ENCODE data around the gene BRINP2. TPM values are rescaled to one million over a fixed set of nuclear protein-coding genes. Genes with fewer than 3 reads are reported as not detected.

The BRINP2 gene
- polyA plus RNA-seq, 1 donor (not counting 4 experiments of a cell fraction or from before 2014, with no cell fraction given): not detected

- Histone ChIP-seq H3K9ac (ENCODE audit: control insufficient read depth, extremely low read depth, insufficient read depth, low read length) (no peak overlapping the region), H3K27me3 (ENCODE audit: control insufficient read depth, extremely low read depth, insufficient read depth, low read length) (peaks cover 6% of the 10 kb centered on the region), H3K27ac (ENCODE audit: control insufficient read depth, insufficient read depth, low read length) (no peak overlapping the region), H3K9me3 (ENCODE audit: control insufficient read depth, low read depth, low read length) (no peaks in the 10 kb centered on the region), H3K4me2 (ENCODE audit: control insufficient read depth, extremely low read depth, insufficient read depth, low read depth, low read length) (no peak overlapping the region), H3K36me3 (ENCODE audit: control insufficient read depth in 2 of 2, extremely low read depth in 1 of 2, insufficient read depth in 2 of 2, low read length in 2 of 2) (no peaks in the 10 kb centered on the region), H3K4me1 (ENCODE audit: control insufficient read depth, extremely low read depth, insufficient read depth, low read length) (no peaks in the 10 kb centered on the region), H3K4me3 (ENCODE audit: control insufficient read depth in 2 of 3, extremely low read depth in 1 of 3, insufficient read depth in 2 of 3, low read depth in 1 of 3, low read length in 3 of 3) (no peak overlapping the region), H3K79me2 (ENCODE audit: control insufficient read depth, insufficient read depth, low read length) (no peaks in the 10 kb centered on the region), H2AFZ (ENCODE audit: control insufficient read depth, low read length) (no peak overlapping the region), H4K20me1 (ENCODE audit: control insufficient read depth, extremely low read depth, insufficient read depth, low read length) (no peaks in the 10 kb centered on the region), H3K9me1 (ENCODE audit: control insufficient read depth, extremely low read depth, insufficient read depth, low read length) (no peaks in the 10 kb centered on the region)
- FAIRE-seq (no peak), DNase-seq (ENCODE audit: low read depth, low spot score) (no peak)
- no peak for TF ChIP-seq CTCF (optimal IDR thresholded peaks at IDR 0.05 in 1 of 3, IDR thresholded peaks at IDR 0.05 in 1 of 3, conservative IDR thresholded peaks at IDR 0.05 in 1 of 3; ENCODE audit: extremely low read depth in 1 of 3, insufficient read depth in 2 of 3, low read length in 3 of 3)
- no peak for TF ChIP-seq EZH2 (IDR thresholded peaks at IDR 0.05; ENCODE audit: low read length)
- dilution Hi-C loops (cut with MboI; ENCODE audit: extremely low pct_ligation_motif_present, low sequenced_read_pairs): no loop called here
Observed at GRCh38 chr1:177142010-177142409, 28.7 kb upstream of the BRINP2 start.

DNA sequence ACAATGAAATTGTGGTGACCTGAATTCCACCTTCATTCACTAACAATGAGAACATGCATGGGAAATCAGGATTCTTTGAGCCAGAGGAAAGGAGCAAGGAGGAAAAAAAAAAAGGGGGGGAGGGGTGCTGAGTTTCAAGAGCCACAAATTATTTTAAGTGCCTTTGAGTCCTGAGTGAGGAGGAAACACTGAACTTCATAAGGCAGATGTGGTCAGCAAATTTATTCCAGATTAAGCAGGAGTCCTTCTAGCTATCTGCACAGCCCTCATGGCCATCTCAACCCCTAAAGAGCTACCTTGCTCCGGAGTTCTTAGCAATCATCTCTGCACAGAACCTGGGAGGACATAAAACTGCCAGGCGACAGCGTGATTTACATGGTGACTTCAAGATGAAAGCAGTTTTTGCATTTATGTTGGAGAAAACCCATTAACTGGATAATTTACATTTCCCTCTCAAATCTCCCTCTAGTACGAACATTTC is 27.9 kb upstream of the BRINP2 start:
- Histone ChIP-seq H3K4me1 (ENCODE audit: control insufficient read depth, extremely low read depth, insufficient read depth, low read length) (no peaks in the 10 kb centered on the region), H3K4me2 (ENCODE audit: control insufficient read depth, extremely low read depth, insufficient read depth, low read depth, low read length) (no peak overlapping the region), H3K36me3 (ENCODE audit: control insufficient read depth in 2 of 2, extremely low read depth in 1 of 2, insufficient read depth in 2 of 2, low read length in 2 of 2) (no peaks in the 10 kb centered on the region), H3K27me3 (ENCODE audit: control insufficient read depth, extremely low read depth, insufficient read depth, low read length) (peaks cover 6% of the 10 kb centered on the region), H3K4me3 (ENCODE audit: control insufficient read depth in 2 of 3, extremely low read depth in 1 of 3, insufficient read depth in 2 of 3, low read depth in 1 of 3, low read length in 3 of 3) (no peak overlapping the region), H3K9ac (ENCODE audit: control insufficient read depth, extremely low read depth, insufficient read depth, low read length) (no peak overlapping the region), H4K20me1 (ENCODE audit: control insufficient read depth, extremely low read depth, insufficient read depth, low read length) (no peaks in the 10 kb centered on the region), H2AFZ (ENCODE audit: control insufficient read depth, low read length) (no peak overlapping the region), H3K79me2 (ENCODE audit: control insufficient read depth, insufficient read depth, low read length) (no peaks in the 10 kb centered on the region), H3K9me3 (ENCODE audit: control insufficient read depth, low read depth, low read length) (no peaks in the 10 kb centered on the region), H3K9me1 (ENCODE audit: control insufficient read depth, extremely low read depth, insufficient read depth, low read length) (no peaks in the 10 kb centered on the region), H3K27ac (ENCODE audit: control insufficient read depth, insufficient read depth, low read length) (no peak overlapping the region)
- dilution Hi-C loops (cut with MboI; ENCODE audit: extremely low pct_ligation_motif_present, low sequenced_read_pairs): no loop called here
- DNase-seq (ENCODE audit: low read depth, low spot score) (no peak), FAIRE-seq (no peak)
- no peak for TF ChIP-seq EZH2 (IDR thresholded peaks at IDR 0.05; ENCODE audit: low read length)
- TF ChIP-seq CTCF (optimal IDR thresholded peaks at IDR 0.05 in 1 of 3, IDR thresholded peaks at IDR 0.05 in 1 of 3, conservative IDR thresholded peaks at IDR 0.05 in 1 of 3; ENCODE audit: extremely low read depth in 1 of 3, insufficient read depth in 2 of 3, low read length in 3 of 3): no peak

Data from keratinocyte (primary cell).